HG03045 (cell line): ENCODE results near the gene PLEKHO1.
"Not testable (repeated sequence)": the region's sequence is repeated elsewhere in the genome, so short reads cannot be mapped to it uniquely, and the experiment has no call there.

Source experiments
- ATAC-seq: cut with Tn5 transposase; IDR thresholded peaks from one replicate; pipeline ENCODE4 v1.9.1; 2021; ENCODE audit warnings: mild to moderate bottlenecking, moderate library complexity; ENCODE audit not compliant: unreplicated experiment

PLEKHO1 gene

GRCh38 chr1:150171801-150172200 is 22.1 kb downstream of the PLEKHO1 start:
- no peak for ATAC-seq

DNA sequence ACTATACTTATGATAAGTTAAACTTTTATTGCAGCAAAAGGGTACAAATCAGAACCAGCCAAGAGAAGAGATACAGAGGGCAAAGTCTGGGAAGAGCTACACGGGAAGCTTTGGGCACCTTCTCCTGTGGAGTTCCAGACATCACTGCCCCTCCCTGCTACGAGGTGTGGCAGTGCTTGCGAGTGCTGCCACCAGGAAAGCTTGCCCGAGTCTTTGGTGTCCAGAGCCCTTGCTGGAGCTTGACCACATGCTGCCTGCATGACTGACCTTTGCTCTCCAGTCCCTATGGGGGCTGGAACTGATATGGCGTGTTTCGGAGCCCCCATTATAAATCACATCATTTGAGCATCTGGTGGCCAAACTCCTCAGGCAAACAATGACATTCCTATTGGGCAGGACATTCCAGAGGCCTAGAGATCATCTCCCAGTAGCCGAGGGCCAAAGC is 23.4 kb downstream of the PLEKHO1 start:
- ATAC-seq: no peak

GRCh38 chr1:150176593-150176992 is 26.9 kb downstream of the PLEKHO1 start:
- no peak for ATAC-seq

DNA sequence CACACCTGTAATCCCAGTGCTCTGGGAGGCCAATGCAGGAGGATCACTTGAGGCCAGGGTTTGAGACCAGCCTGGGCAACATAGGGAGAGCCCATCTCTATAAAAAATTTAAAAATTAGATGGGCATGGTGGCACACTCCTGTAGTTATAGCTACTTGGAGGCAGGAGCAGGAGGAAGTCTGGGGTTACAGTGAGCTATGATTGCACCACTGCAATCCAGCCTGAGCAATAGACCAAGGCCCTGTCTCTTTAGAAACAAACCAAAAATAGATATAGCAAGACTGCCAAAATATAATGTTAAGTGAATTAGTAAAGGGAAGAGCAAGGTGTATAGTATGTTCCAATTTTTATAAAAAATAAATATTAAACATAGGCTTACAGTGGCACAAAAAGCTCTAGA is 28.8 kb downstream of the PLEKHO1 start:
- ATAC-seq: no peak

GRCh38 chr1:150179867-150180266 is 30.2 kb downstream of the PLEKHO1 start:
- no peak for ATAC-seq

- no peak for ATAC-seq
Observed at GRCh38 chr1:150180474-150180873, 30.8 kb downstream of the PLEKHO1 start.

DNA sequence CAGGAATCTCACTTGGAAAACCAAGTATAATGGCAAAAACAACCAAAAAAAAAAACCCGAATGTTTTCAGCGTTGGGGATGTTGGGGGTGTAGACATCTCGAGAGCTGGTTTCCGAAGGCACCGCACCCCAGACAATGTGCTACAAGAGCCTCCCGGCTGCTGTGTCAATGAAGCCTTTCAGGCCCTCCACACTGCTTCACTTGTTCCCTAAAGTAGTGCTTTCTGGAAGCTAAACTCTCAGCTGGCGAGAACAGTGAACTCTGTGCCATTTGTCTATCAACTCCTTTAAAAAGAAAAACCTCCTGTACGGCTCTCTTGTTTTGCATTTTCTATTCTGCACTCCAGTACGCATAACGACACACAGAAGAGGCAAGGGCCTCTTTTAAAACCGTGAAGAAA is 32.5 kb downstream of the PLEKHO1 start:
- no peak for ATAC-seq

DNA sequence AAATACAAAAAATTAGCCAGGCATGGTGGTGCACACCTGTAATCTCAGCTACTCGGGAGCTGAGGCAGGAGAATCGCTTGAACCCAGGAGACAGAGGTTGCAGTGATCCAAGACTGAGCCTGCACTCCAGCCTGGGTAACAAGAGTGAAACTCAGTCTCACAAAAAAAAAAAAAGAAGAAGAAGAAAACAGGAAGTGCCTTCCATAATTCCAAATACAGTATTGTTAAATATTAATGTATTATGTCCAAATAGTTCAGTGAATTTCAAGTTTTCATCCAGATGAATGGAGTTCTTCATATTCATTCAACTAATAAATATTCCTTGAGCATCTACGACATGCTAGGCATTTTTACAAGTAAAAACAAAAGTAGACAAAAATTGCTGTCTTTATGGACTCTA is 33.3 kb downstream of the PLEKHO1 start:
- ATAC-seq: no peak

- no peak for ATAC-seq
Observed at GRCh38 chr1:150185481-150185880, 35.8 kb downstream of the PLEKHO1 start.

GRCh38 chr1:150186438-150186788 is 36.7 kb downstream of the PLEKHO1 start:
- not testable (repeated sequence) for ATAC-seq

GRCh38 chr1:150186789-150187559 is 37.3 kb downstream of the PLEKHO1 start:
- ATAC-seq: no peak

DNA sequence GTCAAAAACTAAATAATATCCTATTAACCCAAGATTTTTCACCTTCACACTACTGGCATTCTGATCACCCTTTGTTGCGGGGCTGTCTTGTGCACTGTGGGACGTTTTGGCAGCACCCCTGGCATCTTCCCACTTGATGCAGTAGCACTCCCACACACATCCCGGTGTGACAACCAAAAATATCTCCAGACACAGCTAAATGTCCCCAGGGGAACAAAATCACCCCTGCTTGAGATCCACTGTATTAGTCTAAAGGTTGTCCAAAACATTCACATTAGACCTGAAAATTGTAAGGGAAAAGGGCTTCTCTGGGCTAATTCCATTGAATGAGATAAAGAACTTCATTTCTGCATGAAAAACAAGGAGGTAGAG is 37.8 kb downstream of the PLEKHO1 start:
- ATAC-seq: no peak

DNA sequence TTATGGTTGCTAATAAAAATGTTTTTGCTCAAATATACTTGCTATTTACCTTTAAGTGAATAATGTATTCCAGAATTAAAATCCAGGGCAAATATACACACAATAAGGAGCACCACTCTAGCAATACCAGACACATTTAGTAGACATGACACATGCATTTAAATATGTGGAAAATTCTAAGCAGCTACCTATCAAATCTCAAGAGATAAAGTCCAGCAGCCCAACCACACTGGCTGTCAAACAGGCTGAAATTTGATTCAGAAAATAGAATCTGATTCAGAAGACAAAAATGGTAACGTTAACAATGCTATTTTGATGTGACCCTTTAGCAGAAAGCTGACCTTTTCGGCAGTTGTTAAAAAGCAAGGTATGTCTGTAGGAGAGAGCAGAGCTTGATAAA is 42.3 kb downstream of the PLEKHO1 start:
- no peak for ATAC-seq

GRCh38 chr1:150194381-150195031 is 44.8 kb downstream of the PLEKHO1 start:
- ATAC-seq: no peak

GRCh38 chr1:150196417-150196816 is 46.7 kb downstream of the PLEKHO1 start:
- ATAC-seq: no peak

- no peak for ATAC-seq
Observed at GRCh38 chr1:150207281-150207971, 57.7 kb downstream of the PLEKHO1 start.

- not testable (repeated sequence) for ATAC-seq
Observed at GRCh38 chr1:150208460-150208859, 58.7 kb downstream of the PLEKHO1 start.
